Putamen (tissue), 1 donor: ENCODE measurements around the gene NATD1.
A peak's percentile ranks its signal among the peaks of the same experiment; 100 is the strongest.

Experiments used
- DNase-seq: peaks from one replicate; pipeline ENCODE4 v3.0.0-alpha.2; 2016; ENCODE audit warnings: low spot score

The NATD1 gene

DNA sequence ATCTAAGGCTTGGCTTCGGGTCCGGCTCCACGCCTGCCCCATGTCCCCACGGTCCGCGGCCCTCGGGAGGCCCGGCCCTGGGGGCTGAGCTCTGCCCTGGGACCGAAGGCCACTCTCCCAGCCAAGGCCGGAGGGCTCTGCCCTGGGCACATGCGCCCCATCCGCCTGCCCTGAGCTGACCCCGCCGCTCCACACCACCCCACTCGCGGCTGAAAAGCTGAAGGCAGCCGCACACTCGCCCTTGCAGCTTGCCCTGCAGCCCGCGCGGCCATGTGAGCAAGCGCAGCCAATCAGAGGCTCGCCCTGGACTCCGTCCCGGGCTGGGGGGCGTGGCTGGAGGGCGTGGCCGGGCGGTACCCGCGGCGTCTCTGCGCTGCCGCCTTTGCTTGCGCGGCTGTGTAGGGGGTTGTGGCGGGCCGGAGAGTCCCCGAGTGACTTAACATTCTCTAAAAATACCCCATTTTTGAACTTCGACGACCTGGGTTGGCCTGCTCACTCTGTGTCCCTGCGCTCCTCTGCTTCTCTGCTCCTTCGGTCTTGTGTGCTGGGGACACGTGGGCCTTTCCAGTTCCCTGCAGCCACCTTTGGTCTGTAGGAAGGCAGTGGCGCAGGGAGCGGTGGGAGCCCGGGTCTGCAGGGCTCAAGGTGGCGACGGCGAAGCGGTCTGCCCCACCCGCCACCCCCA, 22.5 kb upstream of the NATD1 start:
- peak; percentile 92 for DNase-seq

DNA sequence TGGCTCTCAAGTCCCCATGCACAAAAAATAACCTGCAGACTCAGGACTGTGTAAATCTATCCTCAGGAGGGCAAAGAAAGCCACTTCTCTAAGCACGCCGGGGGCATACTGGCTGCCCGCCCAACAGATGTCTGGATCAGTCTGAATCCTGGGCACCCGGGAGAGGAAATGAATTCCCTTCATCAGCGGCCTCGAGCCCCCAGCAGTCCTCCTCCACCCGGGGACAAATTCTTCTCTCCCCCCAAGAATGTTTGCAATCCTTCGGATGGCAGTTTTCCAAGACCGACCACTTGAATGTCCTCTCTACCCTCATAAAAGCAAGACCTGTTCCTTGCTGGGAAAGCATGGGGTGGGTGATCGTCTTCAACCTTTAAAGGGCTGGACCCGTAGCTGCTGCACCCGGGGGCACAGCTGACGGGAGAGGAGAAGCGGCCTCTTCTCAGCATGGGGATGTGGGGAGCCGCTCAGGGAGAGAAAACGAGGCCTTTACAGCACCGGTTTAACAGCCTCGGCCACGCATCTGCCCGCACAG, 21.9 kb upstream of the NATD1 start:
- no peak for DNase-seq

DNA sequence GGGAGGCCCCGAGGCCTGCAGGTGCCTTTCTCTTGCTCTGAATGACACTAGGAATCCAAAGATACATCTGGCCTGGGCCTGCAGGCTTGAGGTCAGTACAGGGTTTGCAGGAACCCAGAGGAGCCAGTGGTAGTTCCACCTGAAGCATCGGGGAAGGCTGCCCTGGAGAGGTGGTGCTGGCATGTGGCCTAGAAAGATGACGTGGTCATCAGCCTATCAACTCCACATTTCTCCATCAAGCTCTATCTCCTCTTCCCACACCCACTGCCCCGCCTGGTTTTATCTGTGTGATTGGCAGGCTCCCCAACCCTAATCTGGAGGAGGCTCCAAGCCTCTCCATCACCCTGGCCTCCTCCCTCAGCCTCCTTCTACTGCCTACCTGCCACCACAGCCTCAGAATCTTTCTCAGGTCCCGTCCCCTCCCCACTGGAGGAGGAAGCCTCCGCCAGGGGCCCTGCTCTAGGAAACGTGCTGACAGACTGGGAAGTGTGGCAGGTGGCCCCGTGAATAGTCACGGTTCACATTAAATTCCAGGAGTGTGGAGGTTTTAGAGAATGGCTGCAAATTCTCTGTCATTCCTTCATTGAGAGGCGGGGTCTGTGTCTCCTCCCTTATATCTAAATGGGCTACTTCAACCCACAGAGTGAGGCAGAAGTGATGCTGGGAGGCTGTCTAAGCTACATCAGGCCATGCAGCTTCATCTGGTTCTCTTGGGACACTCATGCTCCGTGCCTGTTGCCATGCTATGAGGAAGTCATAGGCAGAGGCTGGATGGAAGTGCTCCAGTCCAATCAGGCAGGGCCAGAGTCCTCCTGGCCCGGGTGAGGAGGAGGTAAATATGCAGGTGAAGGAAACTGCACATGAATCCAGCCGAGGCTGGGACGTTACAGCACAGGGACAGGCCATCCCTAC, 19.9 kb upstream of the NATD1 start:
- DNase-seq = no peak

DNA sequence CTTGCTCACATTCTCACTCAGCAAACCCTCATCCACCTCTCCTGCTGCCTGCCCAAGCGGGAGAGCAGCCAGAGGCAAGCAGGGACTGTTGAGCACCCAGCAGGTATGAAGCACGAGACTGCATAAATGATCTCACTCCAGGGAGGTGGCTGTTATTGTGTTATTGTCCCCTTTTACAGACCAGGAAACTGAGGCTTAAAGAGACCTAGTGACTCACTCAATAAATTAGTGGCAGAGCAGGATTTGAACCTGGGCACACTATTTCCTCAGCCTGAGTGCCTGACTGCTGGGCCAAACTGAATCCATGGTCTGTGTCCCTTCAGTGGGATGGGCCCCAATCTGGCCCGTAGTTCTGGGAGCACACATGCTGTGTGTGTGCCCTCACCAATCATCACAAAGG, 19.0 kb upstream of the NATD1 start:
- DNase-seq = no peak

DNA sequence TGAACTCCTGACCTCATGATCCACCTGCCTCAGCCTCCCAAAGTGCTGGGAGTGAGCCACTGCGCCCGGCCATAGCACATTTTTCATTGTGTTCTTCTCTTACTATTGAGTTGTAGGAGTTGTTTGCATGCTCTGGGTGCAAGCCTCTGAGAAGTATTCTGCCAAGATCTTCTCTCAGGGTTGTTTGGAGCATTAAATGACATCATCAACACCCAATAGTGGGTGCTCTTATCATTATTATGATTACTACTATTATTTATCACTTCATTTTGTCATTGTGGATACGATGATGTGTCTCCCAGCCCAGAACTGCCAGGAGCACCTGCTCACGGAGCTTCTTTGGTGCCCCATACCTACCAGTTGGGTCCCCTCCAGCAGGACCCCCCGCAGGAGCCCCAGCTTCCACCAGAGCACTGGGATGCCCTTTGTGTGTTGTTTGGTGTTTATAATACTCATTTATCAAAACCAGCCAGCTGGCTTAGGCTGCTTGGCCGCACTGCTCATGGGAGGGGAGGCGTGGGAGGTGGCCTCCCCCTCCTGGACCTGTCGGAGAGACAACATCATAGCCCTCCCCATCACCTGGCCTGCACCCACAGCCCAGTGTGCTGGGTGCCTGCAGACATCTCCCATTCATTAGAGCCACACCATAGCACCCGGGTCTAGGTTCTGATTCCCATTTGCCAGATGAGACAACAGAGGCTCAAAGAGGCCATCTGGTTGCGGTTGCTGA, 18.4 kb upstream of the NATD1 start:
- DNase-seq = no peak

DNA sequence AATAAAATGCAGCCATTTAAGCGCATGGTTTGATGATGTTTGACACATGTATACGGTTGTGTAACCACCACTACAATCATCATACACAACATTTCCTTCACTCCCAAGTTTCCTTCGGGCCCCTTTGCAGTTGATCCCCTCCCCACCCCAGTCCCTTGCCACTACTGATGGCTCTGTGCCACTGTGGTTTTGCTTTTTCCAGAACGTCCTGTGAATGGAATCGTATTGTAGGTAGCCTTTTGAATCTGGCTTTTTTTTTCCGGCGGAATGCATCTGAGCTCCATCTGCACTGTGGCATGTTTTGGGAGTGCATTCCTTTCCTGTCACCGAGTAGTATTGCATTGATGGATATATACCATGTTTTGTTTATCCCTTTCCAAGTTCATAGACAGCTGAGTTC, 16.2 kb upstream of the NATD1 start:
- no peak for DNase-seq

DNA sequence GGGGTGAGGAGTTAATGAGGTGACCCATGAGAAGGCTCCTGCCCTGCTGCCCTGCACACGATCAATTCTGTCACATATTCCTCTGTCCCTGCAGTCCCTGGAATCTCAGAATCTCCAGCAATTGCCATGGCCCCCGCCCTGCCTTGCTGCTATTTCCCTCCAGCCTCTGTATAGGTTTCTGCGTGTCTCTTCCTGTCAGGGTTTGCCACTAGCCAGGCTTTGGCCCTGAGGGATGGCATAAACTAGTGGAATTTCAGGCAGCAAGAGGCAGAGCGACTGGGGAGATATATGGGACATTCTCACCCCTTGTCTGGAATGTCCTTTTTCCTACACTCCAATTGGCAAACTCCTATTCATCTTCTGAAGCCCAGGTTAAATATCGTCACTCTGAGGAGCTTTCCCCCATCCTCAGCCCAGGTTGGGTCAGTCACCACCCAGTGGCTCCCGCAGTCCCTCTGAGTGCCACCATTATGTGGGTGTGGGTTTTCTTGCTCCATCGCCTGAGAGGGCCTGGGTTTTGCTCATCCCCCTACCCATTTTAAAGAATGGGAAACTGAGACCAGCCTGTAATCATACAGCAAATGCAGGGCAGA, 15.5 kb upstream of the NATD1 start:
- no peak for DNase-seq

DNA sequence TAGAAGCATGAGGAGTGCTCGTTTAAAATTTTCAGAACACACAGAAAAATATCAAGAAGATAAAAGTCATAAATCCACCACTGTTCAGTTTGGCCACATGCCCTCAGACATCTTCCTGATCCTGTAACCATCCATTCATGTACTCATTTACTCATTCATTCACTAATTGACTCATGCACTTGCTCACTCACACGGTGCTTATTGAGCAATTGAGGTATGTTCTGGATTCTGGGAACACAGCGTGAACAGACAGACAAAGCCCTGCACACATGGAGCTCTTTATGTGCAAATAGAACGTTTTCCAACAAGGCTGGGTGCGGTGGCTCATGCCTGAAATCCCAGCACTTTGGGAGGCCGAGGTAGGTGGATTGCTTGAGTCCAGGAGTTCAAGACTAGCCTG, 10.2 kb upstream of the NATD1 start:
- DNase-seq = no peak

DNA sequence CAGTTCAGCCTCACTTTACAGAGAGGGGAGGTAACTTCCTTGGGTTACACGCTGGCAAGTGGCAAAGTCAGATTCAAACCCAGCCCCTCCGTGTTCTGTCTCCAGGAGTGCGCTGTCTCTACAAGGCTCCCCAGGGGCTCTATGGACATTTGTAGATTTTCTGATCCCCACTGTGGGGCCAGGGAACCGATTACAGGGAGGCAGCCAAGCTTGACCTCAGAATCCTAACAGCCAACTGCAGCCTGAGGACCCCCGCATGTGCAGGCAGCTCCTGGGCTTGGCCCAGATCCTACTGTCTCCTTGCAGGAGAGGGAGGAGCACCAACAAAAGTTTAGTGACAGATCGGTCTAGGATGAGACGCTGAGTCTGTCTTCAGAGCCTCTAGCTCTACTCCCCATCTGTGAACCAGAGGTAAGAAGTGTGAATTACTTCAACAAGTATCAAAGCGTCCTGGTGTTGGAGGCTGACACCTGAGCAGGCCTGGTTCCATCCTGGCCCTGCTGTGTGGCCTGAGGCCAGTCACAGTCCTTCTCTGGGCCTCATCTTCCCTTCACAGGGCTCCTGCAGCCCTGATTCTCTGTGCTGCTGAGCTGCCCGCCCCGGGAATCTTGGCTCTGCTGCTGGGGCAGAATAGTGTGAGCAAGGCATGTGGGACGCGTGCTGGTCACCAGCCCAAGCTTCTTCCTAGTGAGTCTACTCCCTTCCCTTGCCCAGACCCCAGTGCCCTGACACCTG, 9.2 kb upstream of the NATD1 start:
- DNase-seq = no peak

DNA sequence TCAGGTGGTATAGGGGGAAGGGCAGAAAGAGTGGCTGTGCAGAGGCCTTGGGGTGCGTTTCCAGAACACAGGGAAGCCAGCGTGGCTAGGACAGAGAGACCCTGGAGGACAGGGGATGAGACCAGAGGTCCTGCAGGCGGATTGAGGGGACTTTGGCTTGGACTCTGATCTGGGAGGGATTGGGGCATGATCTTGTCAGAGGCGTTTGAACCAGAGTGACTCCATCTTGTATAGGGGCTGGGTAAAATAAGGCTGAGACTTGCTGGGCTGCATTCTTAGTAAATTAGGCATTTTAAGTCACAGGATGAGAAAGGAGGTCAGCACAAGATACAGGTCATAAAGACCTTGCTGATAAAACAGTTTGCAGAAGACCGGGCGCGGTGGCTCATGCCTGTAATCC, 5.4 kb upstream of the NATD1 start:
- no peak for DNase-seq

DNA sequence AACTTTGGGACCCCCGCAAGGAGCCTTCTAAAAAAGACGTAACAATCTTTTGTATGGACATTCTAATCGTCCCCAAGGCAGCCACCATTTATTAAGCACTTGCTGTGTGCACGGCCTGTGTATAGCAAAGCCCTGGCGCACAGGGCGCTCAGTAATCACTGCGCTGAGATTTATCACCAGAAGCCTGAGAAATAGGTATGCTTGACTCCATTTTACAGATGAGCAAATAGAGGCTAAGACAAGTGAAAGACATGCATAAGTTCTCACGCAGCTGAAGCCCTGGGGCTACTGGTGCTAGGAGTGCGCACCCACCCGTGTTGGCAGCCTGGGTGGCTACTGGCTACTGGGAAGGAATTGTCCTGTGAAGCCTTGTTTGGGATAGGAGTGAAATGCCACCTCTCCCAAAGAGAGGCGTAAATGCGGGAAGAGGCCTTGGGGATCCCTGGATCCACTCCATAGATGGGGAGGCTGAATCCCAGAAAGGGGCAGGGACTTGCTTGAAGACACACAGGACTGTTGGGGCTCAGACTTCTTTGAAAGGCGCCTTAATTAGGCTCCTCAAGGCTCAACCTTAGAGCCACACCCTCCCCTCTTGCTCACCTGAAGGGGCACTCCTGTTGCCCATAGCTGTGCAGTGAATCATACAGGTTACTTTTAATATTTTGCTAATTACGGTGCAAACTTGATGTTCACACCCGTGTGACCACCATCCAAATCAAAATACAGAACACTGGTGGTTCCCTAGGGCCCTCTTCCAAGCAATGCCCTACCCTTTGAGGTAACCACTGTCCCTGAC, 634 bp upstream of the NATD1 start:
- no peak for DNase-seq

DNA sequence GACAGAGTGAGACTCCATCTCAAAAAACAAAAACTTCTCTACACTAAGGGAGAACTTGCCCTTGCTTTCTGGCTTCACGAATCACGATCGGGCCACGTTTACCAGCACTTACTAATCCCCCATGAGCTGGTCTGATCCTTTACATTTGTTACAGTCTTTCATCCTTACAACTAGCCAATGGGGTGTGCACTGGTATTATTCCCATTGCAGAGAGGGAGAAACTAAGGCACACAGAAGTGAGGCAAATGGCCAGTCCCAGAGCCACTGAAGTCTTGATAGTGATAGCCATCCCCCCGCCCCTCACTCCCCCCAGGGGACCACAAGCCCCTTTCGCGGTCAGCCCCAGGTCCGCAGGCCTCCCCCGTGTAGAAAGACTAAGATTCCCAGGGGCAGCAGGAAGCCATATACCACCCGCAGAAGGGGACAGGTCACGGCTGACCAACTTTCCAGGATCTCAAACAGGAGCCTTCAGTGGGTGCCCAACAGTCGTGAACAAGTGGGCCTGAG, 868 bp downstream of the NATD1 start:
- DNase-seq = no peak

DNA sequence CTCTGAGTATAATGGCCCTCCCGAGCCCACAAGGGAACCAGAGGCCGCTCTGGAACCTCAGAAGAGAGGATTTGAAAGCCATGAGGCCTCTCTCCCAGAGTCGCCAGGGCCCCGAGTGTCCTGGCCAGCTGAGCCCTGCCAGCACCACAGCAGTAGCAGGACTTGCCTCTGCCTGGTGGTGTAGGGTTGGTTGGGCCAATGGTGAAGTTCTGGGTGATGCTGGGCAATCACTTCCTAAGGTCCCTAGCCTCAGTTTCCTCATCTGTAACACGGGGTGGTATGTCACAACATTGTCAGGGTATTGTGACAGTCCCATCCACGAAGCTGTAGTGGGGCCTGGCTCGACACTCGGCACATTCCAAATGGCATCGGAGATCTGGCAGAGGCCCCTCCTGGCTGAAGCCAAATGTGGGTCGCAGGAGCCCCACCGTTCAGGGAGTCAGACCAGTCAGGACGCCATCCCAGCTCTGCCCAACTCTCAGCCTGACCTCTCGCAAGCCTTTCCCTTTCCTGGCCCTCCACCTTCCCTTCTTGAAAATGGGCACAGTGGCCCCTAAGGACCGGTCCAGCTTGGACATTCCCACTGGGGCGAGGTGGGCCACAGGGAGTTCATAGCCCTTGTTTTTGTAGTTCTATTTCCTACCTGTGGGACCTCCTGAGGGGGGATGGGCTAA, 1.7 kb downstream of the NATD1 start:
- DNase-seq = no peak

DNA sequence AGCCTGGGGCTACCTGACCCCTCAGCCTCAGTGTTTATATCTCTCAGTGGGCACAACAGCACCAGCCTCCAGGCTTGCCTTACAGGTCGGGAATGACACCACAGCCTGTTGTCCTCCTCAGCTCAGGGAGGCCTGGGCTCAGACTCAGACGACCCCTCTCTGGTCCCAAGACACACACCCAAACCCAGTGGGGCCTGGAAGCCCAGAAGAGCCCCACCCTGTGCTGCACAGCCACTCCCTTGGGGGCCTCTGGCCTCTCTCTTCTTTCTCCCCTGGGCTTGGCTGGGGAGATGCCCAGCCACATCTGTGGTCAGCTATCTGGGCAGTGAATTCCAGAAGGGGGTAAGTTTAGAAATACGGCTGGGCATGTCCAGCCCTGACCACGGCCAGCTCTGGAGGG, 2.4 kb downstream of the NATD1 start:
- no peak for DNase-seq

DNA sequence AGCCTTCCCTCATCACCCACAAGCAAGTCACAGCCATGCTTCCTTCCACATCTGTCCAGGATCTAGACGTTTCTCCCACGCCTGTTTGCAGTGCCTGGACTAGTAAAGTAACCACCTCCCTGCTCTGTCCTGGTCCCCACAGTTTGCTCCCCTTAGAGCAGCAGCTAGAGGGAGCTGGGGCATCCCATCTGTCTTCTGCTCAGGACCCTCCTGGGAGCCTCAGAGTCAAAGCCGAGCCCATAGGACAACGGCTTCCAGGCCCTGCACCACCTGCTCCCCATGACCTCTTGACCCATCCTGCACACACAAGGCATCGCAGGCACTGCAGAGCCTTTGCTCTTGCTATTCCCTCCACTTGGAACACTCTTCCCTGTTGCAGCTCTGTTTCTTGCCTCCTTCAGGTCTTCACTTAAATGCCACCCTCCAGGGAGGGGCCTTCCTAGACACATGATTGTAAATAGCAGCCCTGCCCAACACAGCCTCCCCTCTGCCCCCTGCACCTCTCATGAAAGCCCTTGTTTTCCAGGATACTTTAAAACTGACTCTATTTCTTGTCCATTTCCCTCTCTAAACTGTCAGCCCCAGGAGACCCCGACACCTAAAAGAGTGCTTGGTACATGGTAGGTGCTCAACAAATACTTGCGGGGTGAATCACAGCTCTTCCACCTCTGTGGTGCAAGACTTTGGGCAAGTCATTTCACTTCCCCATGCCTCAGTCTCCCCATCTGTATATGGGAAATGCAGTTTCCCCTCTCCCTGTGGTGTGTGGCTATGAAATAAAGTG, 3.1 kb downstream of the NATD1 start:
- no peak for DNase-seq

DNA sequence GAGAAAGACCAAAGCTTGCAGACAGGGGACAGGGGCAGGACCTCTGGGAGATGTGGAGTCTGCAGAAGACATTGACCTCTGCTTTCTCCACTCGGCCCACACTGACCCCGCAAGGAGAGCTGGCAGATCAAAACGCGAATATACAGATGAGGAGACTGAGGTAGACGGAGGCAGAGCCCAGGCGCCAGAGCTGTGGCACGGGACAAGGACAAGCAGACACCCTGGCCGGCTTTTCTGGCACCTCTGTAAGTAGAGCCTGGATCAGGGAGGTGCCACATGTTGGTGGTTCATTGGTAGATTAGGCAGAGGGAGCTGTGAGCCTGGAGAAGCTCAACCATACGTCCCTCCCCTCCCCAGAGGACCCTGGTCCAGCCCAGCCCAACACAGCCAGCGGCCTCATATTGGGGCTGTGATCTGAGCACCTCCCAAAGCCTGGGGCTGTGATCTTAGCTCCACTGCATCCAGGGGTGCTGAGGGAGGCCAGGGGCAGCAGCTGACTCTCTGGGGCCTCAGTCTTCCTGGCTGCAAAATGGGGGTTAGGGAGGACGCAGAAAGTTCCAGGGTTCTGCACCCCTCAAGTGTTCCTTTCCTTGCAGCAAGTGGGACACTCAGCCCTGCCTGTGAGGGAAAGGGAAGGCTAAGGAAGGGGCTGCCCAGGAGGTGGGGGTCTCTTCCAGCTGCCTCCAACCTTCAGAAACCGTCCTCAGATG, 4.0 kb downstream of the NATD1 start:
- DNase-seq = no peak

DNA sequence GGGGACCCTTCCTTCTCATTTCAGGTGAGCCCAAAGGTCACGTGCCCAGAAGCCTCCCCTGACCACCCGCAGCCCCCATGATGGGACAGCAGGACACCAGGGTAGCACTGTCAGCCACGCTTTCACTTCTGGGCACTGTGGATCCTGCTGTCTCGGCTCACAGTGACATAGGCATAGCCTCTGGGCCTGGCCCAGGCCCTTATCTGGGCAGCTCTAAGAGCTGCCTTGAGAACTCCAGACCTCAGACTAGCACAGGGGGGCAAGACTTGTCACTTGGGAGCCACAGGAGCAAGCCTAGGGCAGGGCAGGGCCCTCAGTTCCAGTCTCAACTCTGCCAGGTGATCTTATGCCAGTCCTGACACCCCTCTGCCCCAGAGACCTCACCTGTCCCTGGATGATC, 4.7 kb downstream of the NATD1 start:
- DNase-seq = no peak

DNA sequence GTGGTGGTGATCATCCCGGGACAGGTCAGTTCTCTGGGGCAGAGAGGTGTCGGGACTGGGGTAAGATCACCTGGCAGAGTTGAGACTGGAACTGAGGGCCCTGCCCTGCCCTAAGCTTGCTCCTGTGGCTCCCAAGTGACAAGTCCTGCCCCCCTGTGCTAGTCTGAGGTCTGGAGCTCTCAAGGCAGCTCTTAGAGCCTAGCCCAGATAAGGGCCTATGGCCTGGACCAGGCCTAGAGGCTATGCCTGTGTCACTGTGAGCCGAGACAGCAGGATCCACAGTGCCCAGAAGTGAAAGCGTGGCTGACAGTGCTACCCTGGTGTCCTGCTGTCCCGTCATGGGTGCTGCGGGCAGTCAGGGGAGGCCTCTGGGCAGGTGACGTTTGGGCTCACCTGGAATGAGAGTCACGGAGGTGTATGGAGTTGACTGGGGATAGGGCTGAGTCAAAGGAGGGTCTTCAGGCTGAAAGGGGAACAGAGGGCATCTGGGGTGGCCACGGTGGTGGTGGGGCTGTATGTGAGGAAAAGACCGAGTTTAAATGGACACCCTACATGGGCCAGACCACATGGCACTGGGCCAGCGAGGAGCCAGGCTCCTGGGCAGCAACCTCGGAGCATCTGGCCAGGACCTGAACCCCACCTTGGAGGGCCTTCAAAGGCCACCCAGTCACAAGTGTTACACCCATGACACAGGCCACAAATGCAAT, 5.5 kb downstream of the NATD1 start:
- no peak for DNase-seq
